OCI-LY3 (cell line): ENCODE results near the gene TTC36.
"Not testable (repeated sequence)": the region's sequence is repeated elsewhere in the genome, so short reads cannot be mapped to it uniquely, and the experiment has no call there.

ENCODE experiments used
- H2AFZ ChIP-seq: fragments of 200-600, 300-600 bp; shearing (Covaris generic); 2 replicates; pipeline ENCODE4 v1.6.0; 2014; ENCODE audit warnings: antibody characterized with exemption, low read depth, low read length
- H3K27ac ChIP-seq: fragments of 200-600, 300-600 bp; sonication (generic); 2 replicates; pipeline ENCODE4 v1.5.1; 2014; ENCODE audit warnings: mild to moderate bottlenecking, low read length, moderate library complexity, mixed read lengths
- H3K27me3 ChIP-seq: fragments of 200-600, 300-600 bp; sonication (generic); 2 replicates; pipeline ENCODE4 v1.6.1; 2014; ENCODE audit warnings: low read depth, low read length, mixed read lengths
- H3K36me3 ChIP-seq: fragments of 200-600, 300-600 bp; sonication (generic); replicated peaks from 2 replicates; pipeline ENCODE3; 2014; ENCODE audit warnings: low read depth, low read length, mixed read lengths
- H3K4me1 ChIP-seq: fragments of 300-600, 200-600 bp; sonication (generic); 2 replicates; pipeline ENCODE4 v1.6.1; 2014; ENCODE audit warnings: low read length, mixed read lengths
- H3K4me2 ChIP-seq: fragments of 200-600, 300-600 bp; sonication (generic); 2 replicates; pipeline ENCODE4 v1.6.1; 2014; ENCODE audit warnings: low read length, mixed read lengths
- H3K4me3 ChIP-seq: fragments of 300-600, 200-600 bp; sonication (generic); 2 replicates; pipeline ENCODE4 v1.5.1; 2014; ENCODE audit warnings: antibody characterized with exemption, mild to moderate bottlenecking, low read length, moderate library complexity
- H3K79me2 ChIP-seq: fragments of 300-600, 200-600 bp; shearing (Covaris generic); 2 replicates; pipeline ENCODE4 v1.6.1; 2014; ENCODE audit warnings: mild to moderate bottlenecking, low read length, mixed read lengths
- H3K9ac ChIP-seq: fragments of 300-600, 200-600 bp; shearing (Covaris generic); 2 replicates; pipeline ENCODE4 v1.6.0; 2014; ENCODE audit warnings: mild to moderate bottlenecking, low read length, moderate library complexity
- H3K9me3 ChIP-seq: fragments of 200-600, 300-600 bp; shearing (Covaris generic); 2 replicates; pipeline ENCODE4 v1.6.1; 2014; ENCODE audit warnings: low read length, mixed read lengths; ENCODE audit not compliant: insufficient read depth
- H4K20me1 ChIP-seq: fragments of 200-600, 300-600 bp; sonication (generic); 2 replicates; pipeline ENCODE4 v1.6.1; 2016; ENCODE audit warnings: low read length, mixed read lengths; ENCODE audit not compliant: insufficient read depth
- EZH2phosphoT487 ChIP-seq: fragments of 200-600 bp; shearing (Covaris generic); IDR thresholded peaks from 2 replicates; pipeline ENCODE4 v1.6.1; 2018; ENCODE audit warnings: antibody characterized with exemption, mixed run types, low read depth
- TF ChIP-seq, protein P1 (sequence below): fragments of 200-600, 300-600 bp; sonication (generic); IDR thresholded peaks from 2 replicates; pipeline ENCODE4 v1.5.1; 2014; ENCODE audit warnings: antibody characterized with exemption, low read length, low read depth

The TTC36 gene

DNA sequence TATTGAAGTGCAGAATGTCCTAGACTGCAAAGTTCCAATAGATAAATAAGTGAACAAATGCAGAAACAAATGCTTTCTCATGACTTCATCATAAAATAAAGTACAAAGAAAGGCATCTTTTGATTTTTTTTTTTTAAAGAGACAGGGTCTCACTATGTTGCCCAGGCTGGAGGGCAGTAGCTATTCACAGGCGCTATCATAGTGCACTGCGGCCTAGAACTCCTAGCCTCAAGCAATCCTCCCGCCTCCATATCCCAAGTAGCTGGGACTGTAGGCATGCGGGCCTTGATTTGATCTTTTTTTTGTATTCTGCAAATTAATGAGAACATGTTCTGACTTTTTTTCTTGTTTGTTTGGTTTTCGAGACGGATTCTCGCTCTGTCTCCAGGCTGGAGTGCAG lies 47.4 kb downstream of the TTC36 start:
- Histone ChIP-seq H3K4me3 (no peak overlapping the region), H4K20me1 (peaks cover 59% of the 10 kb centered on the region), H3K9ac (no peak overlapping the region), H3K9me3 (no peaks in the 10 kb centered on the region), H3K27ac (no peak overlapping the region), H2AFZ (no peak overlapping the region), H3K79me2 (peaks cover 75% of the 10 kb centered on the region), H3K4me1 (peaks cover 26% of the 10 kb centered on the region), H3K36me3 (peaks cover 16% of the 10 kb centered on the region), H3K4me2 (peak overlapping the region; percentile 91; the same call in 1 of the 2 replicates), H3K27me3 (no peaks in the 10 kb centered on the region)
- TF ChIP-seq EZH2phosphoT487 = no peak
- TF ChIP-seq, protein P1, sequence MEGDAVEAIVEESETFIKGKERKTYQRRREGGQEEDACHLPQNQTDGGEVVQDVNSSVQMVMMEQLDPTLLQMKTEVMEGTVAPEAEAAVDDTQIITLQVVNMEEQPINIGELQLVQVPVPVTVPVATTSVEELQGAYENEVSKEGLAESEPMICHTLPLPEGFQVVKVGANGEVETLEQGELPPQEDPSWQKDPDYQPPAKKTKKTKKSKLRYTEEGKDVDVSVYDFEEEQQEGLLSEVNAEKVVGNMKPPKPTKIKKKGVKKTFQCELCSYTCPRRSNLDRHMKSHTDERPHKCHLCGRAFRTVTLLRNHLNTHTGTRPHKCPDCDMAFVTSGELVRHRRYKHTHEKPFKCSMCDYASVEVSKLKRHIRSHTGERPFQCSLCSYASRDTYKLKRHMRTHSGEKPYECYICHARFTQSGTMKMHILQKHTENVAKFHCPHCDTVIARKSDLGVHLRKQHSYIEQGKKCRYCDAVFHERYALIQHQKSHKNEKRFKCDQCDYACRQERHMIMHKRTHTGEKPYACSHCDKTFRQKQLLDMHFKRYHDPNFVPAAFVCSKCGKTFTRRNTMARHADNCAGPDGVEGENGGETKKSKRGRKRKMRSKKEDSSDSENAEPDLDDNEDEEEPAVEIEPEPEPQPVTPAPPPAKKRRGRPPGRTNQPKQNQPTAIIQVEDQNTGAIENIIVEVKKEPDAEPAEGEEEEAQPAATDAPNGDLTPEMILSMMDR = no peak

DNA sequence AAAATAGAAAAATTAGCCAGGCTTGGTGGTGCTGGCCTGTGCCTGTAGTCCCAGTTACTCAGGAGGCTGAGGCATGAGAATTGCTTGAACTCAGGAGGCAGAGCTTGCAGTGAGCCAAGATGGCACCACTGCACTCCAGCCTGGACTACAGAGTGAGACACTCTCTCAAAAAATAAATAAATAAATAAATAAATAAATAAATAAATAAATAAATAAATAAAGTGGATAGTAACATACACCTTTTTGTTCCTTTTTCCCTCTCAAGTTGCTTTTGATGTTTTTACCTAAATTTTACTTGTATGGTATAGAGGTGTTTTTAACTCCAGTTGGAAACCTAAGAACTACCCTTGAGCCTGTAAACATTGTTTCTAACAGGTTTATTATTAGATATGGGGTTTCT lies 50.7 kb downstream of the TTC36 start:
- peaks cover 76% of the 10 kb centered on the region for H4K20me1 ChIP-seq
- not testable (repeated sequence) for H3K9me3 ChIP-seq, H2AFZ ChIP-seq, H3K4me2 ChIP-seq, H3K27me3 ChIP-seq, H3K9ac ChIP-seq, H3K4me3 ChIP-seq, H3K27ac ChIP-seq
- peaks cover 27% of the 10 kb centered on the region for H3K36me3 ChIP-seq
- H3K79me2 ChIP-seq = peaks cover 94% of the 10 kb centered on the region
- peaks cover 21% of the 10 kb centered on the region for H3K4me1 ChIP-seq
